ENCODE measurements around the gene DYSF. TPM values are rescaled to one million over a fixed set of nuclear protein-coding genes. Genes with fewer than 3 reads are reported as not detected.

Gene DYSF
- total RNA-seq, 2 donors from 2014 or later: 0.34 to 2.8 TPM

GRCh38 chr2:71665168-71666093 is 212.1 kb downstream of the DYSF start:
- H3K9me3 ChIP-seq (ENCODE audit: control insufficient read depth, low read length, poor library complexity, severe bottlenecking): no peaks in the 10 kb centered on the region
- no peak overlapping the region for H3K4me3 Mint-ChIP-seq
- H3K27me3 Mint-ChIP-seq: peaks cover 24% of the 10 kb centered on the region
- DNase-seq (no peak), ATAC-seq (no peak)
- no peak overlapping the region for H3K27ac Mint-ChIP-seq
- peaks cover 2% of the 10 kb centered on the region for H3K36me3 Mint-ChIP-seq (ENCODE audit: low read depth)
- H3K4me1 Mint-ChIP-seq: no peaks in the 10 kb centered on the region

DNA sequence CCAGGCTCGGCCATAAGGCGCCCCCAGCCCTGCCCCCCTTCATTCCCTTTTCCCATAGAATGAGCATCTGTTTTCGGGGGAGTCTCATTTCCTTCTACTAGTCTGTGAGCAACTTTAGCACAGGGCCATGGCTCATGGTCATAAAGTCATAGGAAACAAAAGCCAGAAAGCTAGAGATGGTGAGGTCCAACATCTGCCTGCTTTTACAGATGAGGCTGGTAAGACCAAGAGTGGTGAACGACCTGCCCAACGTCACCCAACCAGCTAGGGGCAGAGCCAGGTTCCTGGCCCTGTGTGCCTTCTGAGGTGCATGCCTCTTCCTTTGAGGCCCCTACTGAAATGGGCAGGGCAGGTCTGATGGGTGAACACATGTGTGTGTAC is 212.7 kb downstream of the DYSF start:
- Mint-ChIP-seq H3K27ac (no peak overlapping the region), H3K4me1 (no peaks in the 10 kb centered on the region), H3K4me3 (no peak overlapping the region), H3K36me3 (ENCODE audit: low read depth) (peaks cover 2% of the 10 kb centered on the region), H3K27me3 (peaks cover 30% of the 10 kb centered on the region)
- no peaks in the 10 kb centered on the region for H3K9me3 ChIP-seq (ENCODE audit: control insufficient read depth, low read length, poor library complexity, severe bottlenecking)
- ATAC-seq (no peak), DNase-seq (no peak)

- ATAC-seq: no peak
- H3K36me3 Mint-ChIP-seq (ENCODE audit: low read depth): peaks cover 2% of the 10 kb centered on the region
- H3K27me3 Mint-ChIP-seq: peaks cover 40% of the 10 kb centered on the region
- H3K9me3 ChIP-seq (ENCODE audit: control insufficient read depth, low read length, poor library complexity, severe bottlenecking): no peaks in the 10 kb centered on the region
- H3K4me3 Mint-ChIP-seq: no peak overlapping the region
- H3K4me1 Mint-ChIP-seq: peaks cover 2% of the 10 kb centered on the region
- no peak overlapping the region for H3K27ac Mint-ChIP-seq
- no peak for DNase-seq
Observed at GRCh38 chr2:71667256-71668182, 214.2 kb downstream of the DYSF start.

DNA sequence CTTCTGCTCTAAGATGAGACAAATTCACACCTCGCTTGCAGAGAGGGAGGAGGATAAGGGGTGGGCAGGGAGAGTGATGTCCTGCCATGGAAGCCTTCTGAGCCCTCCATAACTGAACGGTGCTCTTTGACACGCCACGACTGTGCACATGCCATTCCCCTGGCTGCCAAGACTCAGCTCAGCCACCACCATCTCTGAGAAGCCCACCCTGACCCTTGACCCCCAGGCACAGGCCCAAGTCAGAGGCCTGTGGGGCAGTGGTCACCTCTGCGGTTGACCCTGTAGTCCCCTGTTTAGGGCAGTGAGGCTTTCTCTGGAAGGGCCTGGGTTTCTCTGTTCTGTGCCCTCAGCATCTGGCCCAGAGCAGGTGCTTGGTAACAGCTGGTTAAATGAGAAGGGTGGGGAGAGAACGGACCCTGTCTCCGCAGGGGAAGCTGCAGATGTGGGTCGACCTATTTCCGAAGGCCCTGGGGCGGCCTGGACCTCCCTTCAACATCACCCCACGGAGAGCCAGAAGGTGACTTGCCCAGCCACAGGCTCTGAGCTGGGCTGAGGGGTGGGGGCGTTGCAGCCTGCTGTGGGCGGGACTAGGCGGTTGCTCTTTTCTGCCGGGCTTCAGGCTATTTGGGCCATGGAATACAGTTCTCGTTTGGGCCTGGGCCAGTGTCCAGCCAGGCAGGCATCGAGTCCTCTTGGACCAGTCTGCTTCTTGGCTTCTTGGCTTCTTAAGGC is 215.1 kb downstream of the DYSF start:
- Mint-ChIP-seq H3K4me1 (peaks cover 2% of the 10 kb centered on the region), H3K4me3 (no peak overlapping the region), H3K27me3 (peaks cover 40% of the 10 kb centered on the region), H3K27ac (no peak overlapping the region), H3K36me3 (ENCODE audit: low read depth) (peaks cover 2% of the 10 kb centered on the region)
- DNase-seq (no peak), ATAC-seq (no peak)
- H3K9me3 ChIP-seq (ENCODE audit: control insufficient read depth, low read length, poor library complexity, severe bottlenecking): no peaks in the 10 kb centered on the region

- Mint-ChIP-seq H3K36me3 (ENCODE audit: low read depth) (peaks cover 2% of the 10 kb centered on the region), H3K4me3 (no peak overlapping the region), H3K4me1 (peaks cover 2% of the 10 kb centered on the region), H3K27ac (no peak overlapping the region), H3K27me3 (peaks cover 42% of the 10 kb centered on the region)
- H3K9me3 ChIP-seq (ENCODE audit: control insufficient read depth, low read length, poor library complexity, severe bottlenecking): no peaks in the 10 kb centered on the region
- DNase-seq (no peak), ATAC-seq (no peak)
Observed at GRCh38 chr2:71669058-71669456, 215.7 kb downstream of the DYSF start.

DNA sequence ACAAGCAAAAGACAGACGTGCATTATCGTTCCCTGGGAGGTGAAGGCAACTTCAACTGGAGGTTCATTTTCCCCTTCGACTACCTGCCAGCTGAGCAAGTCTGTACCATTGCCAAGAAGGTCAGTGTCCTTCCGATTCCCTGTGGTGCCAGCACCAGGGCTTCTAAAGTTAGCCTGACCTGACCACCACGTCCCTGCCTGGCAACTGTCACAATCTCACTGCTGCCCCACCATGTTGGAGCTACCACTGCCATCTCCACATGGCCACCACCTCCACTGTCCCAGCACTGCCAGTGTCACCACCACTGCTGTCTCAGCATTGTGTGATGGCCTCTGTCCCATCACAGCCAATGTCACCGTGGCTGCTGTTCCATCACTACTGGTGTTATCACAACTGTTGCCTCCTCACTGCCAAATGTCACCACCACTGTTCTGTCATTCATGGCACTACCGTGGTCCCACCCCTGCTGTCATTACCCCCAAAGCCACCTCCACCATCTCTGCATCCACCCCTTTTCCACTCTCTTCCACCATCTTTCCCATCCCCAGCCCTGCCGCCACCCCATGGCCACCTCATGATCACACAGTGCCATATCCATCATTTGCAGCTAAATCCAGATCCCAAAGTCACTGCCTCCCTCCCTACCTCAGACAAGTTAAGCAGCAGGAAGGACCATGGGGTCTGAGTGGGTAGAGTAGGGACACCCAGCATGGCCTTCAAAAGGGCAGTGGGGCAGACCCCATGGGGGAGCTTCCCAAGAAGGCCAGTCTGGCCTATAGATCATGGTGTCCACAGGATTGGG is 216.5 kb downstream of the DYSF start:
- peaks cover 45% of the 10 kb centered on the region for H3K27me3 Mint-ChIP-seq
- DNase-seq: no peak
- no peak overlapping the region for H3K27ac Mint-ChIP-seq
- ATAC-seq: no peak
- H3K36me3 Mint-ChIP-seq (ENCODE audit: low read depth): peaks cover 2% of the 10 kb centered on the region
- H3K4me1 Mint-ChIP-seq: peaks cover 2% of the 10 kb centered on the region
- no peaks in the 10 kb centered on the region for H3K9me3 ChIP-seq (ENCODE audit: control insufficient read depth, low read length, poor library complexity, severe bottlenecking)
- H3K4me3 Mint-ChIP-seq: no peak overlapping the region

- Mint-ChIP-seq H3K27me3 (peaks cover 45% of the 10 kb centered on the region), H3K4me3 (no peak overlapping the region), H3K36me3 (ENCODE audit: low read depth) (peaks cover 2% of the 10 kb centered on the region), H3K27ac (no peak overlapping the region), H3K4me1 (peaks cover 2% of the 10 kb centered on the region)
- no peaks in the 10 kb centered on the region for H3K9me3 ChIP-seq (ENCODE audit: control insufficient read depth, low read length, poor library complexity, severe bottlenecking)
- DNase-seq: no peak
- ATAC-seq: no peak
Observed at GRCh38 chr2:71670430-71670795, 217.1 kb downstream of the DYSF start.

DNA sequence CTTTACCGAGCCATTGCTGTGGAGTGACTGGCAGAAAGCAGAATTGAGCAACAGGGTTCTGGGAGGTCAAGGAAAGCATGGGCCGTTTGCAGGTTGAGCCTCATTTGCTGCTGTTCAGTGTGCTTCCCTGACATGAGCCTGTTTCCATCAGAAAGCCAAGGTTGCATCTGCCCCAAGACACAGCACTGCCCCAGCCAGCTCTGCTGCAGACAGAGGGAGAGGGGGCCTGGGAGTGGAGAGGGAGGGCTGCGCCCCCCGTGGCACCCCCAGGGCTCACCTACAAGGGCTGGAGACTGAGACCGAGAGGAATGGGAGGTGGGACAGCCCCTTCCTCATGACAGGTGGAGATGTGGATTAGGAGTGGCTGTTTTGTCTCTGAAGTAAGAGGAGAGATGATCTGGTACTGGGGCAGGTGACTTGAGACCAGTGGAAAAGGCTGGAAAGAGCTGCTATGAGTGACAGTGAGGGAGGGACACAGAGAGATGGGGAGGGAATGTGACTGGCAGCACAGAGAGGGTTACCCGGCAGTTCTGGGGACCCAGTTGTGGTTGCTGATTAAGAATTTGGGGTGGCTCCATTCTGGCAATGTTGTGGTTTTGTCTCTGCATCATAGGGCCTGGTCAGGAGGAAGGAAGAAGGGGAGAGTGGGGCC is 218.0 kb downstream of the DYSF start:
- peaks cover 2% of the 10 kb centered on the region for H3K4me1 Mint-ChIP-seq
- H3K27me3 Mint-ChIP-seq: peaks cover 45% of the 10 kb centered on the region
- DNase-seq (no peak), ATAC-seq (no peak)
- no peak overlapping the region for H3K4me3 Mint-ChIP-seq
- H3K27ac Mint-ChIP-seq: peak overlapping the region; percentile 0
- H3K9me3 ChIP-seq (ENCODE audit: control insufficient read depth, low read length, poor library complexity, severe bottlenecking): no peaks in the 10 kb centered on the region
- H3K36me3 Mint-ChIP-seq (ENCODE audit: low read depth): peaks cover 2% of the 10 kb centered on the region

- DNase-seq (no peak), ATAC-seq (no peak)
- peaks cover 39% of the 10 kb centered on the region for H3K27me3 Mint-ChIP-seq
Observed at GRCh38 chr2:71671895-71672825, 218.8 kb downstream of the DYSF start.

DNA sequence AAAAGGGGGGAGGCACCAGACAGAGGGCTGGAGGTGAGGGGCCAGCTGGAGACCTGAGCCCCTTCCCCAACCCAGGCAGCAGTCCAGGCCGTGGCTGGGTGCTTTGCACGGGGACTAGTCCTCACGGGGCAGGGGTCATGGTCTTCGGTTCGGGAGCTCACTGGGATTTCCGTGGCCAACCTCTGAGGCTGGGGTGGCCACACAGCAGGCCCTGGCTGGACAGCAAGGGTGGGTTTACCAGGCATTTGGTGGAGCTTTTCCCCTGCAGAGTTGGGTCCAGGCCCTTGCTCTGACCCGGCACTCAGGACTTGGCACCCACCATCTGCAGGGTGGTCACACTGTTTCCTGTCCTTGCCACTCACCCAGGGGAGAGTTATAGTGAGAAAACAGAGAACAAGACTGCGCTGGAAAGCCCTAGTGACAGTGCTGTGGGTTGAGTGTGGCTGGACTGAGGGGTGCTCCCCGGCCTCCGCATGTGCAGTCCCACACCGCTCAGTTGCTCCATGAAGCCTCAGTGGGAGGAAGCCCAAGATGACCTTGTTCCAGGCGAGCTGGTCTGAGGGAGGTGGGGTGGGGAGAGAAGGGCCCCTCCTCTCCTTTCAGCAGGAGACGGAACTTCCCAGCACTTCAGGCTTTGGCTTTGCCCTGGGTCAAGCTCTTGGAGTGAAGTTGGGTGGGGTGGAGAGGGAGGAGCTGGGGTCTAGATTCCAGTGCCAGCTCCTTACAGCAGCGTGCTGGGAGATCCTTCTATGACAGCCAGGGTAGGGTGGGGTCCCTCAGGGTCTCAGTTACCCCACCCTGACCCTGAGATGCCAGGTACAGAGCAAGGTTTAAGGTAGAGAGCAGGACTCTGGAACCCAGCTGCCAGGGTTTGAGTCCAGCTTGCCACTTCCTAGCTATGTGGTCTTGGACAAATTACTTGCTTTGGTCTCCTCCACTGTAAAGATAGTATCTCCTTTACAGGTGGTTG is 219.8 kb downstream of the DYSF start:
- H3K36me3 Mint-ChIP-seq (ENCODE audit: low read depth): peaks cover 2% of the 10 kb centered on the region

More at GRCh38 chr2:71671895-71672825, 218.8 kb downstream of the DYSF start:
- peak overlapping the region; percentile 0 for H3K27ac Mint-ChIP-seq
- no peak overlapping the region for H3K4me3 Mint-ChIP-seq
- peaks cover 2% of the 10 kb centered on the region for H3K4me1 Mint-ChIP-seq
- H3K36me3 Mint-ChIP-seq (ENCODE audit: low read depth): peaks cover 2% of the 10 kb centered on the region
- no peaks in the 10 kb centered on the region for H3K9me3 ChIP-seq (ENCODE audit: control insufficient read depth, low read length, poor library complexity, severe bottlenecking)

More for the DNA sequence above, 219.8 kb downstream of the DYSF start:
- ATAC-seq (no peak), DNase-seq (no peak)
- Mint-ChIP-seq H3K4me1 (peaks cover 2% of the 10 kb centered on the region), H3K27ac (no peak overlapping the region), H3K27me3 (peaks cover 39% of the 10 kb centered on the region), H3K4me3 (no peak overlapping the region)
- no peaks in the 10 kb centered on the region for H3K9me3 ChIP-seq (ENCODE audit: control insufficient read depth, low read length, poor library complexity, severe bottlenecking)
